KOPT-K1 (cell line): ENCODE results near the gene SMIM10L1.

ENCODE experiments used
- H3K27ac ChIP-seq: fragments of 200-600 bp; sonication (generic); 2 replicates; pipeline ENCODE4 v1.5.1; 2016; ENCODE audit warnings: antibody characterized with exemption, mild to moderate bottlenecking, low read depth, low read length; ENCODE audit not compliant: poor library complexity, severe bottlenecking
- H3K36me3 ChIP-seq: fragments of 200-600 bp; sonication (generic); 2 replicates; pipeline ENCODE4 v1.5.1; 2017; ENCODE audit warnings: antibody characterized with exemption, mild to moderate bottlenecking, low read length, moderate library complexity; ENCODE audit not compliant: insufficient read depth
- H3K9me3 ChIP-seq: fragments of 200-600 bp; sonication (generic); 2 replicates; pipeline ENCODE4 v1.5.1; 2017; ENCODE audit warnings: antibody characterized with exemption, low read length, mild to moderate bottlenecking; ENCODE audit not compliant: insufficient read depth, poor library complexity, severe bottlenecking

SMIM10L1 gene

DNA sequence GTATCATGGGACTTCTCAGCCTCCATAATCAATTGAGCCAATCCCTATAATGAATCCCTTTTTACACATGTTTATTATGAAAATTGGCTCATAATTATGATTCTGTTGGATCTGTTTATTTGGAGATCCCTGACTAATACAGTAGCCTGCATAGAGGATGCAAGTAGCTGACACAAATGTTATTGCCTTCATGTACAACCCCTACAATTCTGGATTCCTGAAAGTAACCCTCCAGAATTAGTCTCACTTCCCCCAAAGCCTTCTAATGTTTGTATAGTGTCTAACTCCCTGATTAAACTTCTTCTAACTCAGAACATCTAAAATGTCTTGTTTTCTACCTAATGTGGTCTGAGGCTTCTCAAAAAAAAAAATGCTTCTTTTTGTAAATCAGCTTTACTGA is 6.6 kb upstream of the SMIM10L1 start:
- Histone ChIP-seq H3K36me3 (peaks cover 89% of the 10 kb centered on the region), H3K9me3 (peaks cover 2% of the 10 kb centered on the region), H3K27ac (no peak overlapping the region)

DNA sequence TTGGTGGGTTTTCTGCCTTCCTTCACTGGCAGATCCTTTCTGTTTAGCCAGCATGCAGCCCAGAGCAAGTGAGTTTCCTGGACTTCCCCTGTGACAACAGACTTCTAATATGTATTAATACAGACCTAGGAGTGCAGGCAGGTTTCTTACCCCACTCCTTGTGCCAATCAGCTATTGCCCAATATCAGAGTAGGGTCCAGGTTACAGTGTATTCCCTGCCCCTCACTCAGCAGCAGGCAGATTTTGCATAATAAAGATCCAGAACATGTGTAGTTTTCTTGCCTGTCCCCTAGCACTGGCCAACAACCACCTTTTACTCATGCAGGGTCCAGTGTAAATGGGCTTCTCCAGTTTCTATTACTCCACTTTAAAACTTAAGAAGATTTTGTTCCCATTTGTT is 4.7 kb upstream of the SMIM10L1 start:
- Histone ChIP-seq H3K27ac (no peak overlapping the region), H3K9me3 (peaks cover 5% of the 10 kb centered on the region), H3K36me3 (peaks cover 78% of the 10 kb centered on the region)

DNA sequence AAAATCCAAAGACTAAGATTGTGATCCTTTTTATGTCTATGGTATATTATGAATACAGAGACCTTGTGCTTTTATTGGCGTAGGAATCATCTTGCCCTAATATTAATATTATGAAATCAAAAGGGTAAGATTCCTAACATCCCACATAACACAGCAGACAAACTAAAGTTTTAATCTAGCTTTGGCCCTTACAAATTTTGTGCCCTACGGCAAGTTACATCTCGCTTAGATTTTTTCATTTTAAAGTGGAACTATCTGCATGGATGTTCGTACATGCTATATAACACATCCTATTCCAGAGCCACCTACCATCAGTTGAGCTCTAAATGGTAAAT is 217 bp upstream of the SMIM10L1 start:
- peak overlapping the region; percentile 95 for H3K27ac ChIP-seq
- peaks cover 6% of the 10 kb centered on the region for H3K9me3 ChIP-seq
- peaks cover 65% of the 10 kb centered on the region for H3K36me3 ChIP-seq

DNA sequence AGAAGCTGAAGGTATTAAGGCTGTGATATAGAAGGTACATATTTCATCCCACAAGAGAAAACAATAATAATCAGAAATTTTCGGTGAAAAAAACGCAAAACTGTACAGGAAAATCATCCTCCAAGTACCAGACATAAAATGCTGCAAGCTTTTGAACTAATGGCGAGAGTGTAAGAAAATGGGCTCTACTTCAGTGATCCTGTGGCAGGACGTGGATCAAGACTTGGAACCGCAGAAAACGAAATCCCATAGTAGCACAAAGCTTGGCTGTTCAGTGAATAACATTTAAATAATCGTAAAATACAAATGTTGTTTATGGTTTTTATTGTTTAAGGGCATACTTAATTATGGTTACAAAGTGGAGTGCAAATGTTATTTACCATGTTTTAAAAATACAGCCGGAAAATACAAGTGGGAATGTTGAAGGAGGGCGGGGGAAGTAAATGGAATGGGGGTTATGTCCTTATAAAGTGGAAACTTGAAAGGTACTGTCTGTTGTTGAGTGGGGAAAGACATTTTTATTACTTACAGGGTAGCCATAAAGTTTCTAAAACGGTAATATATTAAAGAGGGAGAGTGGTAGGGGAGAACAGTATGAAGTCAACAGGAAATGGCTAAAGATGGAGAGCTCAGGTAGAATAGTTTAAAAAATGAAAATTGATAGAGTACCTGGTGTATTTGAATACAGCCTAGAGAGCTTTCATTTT is 1.1 kb downstream of the SMIM10L1 start:
- peaks cover 6% of the 10 kb centered on the region for H3K9me3 ChIP-seq
- peaks cover 58% of the 10 kb centered on the region for H3K36me3 ChIP-seq
- H3K27ac ChIP-seq = peak overlapping the region; percentile 95

DNA sequence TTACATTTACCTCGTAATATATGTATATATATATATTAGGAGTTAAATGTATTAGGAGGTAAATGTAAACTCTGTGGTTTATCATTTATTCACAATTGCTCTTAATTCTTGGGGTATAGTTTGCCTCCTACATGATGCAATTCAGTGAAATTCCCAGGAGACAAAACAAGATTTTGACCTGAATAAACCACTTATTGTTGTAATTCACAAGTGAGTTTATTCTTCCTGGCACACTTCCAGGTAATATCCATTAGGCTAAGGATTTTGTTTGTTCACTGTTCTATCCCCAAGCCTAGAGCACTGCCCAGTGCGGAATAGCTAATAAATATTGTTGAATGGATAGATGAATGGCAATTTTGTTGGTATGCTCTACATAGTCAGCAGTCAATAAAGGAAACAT is 3.0 kb downstream of the SMIM10L1 start:
- Histone ChIP-seq H3K36me3 (peaks cover 43% of the 10 kb centered on the region), H3K27ac (no peak overlapping the region), H3K9me3 (peaks cover 6% of the 10 kb centered on the region)

DNA sequence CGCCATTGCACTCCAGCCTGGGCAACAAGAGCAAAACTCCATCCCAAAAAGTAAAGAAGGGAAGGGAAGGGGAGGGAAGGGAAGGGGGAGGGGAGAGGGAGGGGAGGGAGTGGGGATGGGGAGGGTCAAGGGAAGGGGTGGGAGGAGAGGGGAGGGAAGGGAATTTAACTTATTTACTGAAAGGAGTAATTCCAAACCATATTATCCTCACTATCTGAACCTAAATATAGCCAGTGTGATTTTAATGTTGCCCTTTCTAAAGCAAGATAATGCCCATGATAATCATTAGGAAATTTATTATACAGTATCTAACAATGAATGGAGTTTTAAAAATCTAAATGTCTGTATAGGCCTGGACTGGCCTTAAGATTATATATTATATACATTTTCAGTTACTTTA is 7.3 kb downstream of the SMIM10L1 start:
- H3K36me3 ChIP-seq = peaks cover 25% of the 10 kb centered on the region
- H3K9me3 ChIP-seq = no peaks in the 10 kb centered on the region
- no peak overlapping the region for H3K27ac ChIP-seq

- no peak overlapping the region for H3K27ac ChIP-seq
- H3K36me3 ChIP-seq = no peaks in the 10 kb centered on the region
- no peaks in the 10 kb centered on the region for H3K9me3 ChIP-seq
Observed at GRCh38 chr12:11182529-11182928, 11.5 kb downstream of the SMIM10L1 start.

DNA sequence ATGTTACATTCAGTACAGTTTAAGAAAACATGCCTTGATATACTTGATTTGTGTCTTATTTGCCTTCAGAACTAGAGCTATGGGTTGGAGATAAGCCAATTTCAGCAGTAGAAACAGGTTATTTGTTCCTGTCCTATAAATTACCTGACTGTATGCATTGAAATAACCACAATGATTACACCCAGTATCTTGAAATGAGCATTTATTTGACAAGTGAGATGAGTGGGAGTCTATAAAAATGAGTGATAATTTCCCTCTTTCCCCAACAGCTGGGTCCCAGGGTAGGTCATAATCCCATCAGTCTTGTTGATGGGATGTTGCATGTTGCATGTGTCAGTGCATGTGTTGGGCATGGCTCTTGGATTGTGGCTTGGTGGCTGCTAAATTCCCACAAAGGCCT is 12.0 kb downstream of the SMIM10L1 start:
- no peaks in the 10 kb centered on the region for H3K36me3 ChIP-seq
- H3K27ac ChIP-seq = no peak overlapping the region
- no peaks in the 10 kb centered on the region for H3K9me3 ChIP-seq

GRCh38 chr12:11186837-11187236 is 15.8 kb downstream of the SMIM10L1 start, which contains the start of gene TAS2R42:
TAS2R42 (minus strand) TSS chr12:11186937; CDS start chr12:11186937, 0 bp downstream.
- Histone ChIP-seq H3K9me3 (no peaks in the 10 kb centered on the region), H3K27ac (no peak within 1 kb of the TSS), H3K36me3 (no peaks in the 10 kb centered on the region)

DNA sequence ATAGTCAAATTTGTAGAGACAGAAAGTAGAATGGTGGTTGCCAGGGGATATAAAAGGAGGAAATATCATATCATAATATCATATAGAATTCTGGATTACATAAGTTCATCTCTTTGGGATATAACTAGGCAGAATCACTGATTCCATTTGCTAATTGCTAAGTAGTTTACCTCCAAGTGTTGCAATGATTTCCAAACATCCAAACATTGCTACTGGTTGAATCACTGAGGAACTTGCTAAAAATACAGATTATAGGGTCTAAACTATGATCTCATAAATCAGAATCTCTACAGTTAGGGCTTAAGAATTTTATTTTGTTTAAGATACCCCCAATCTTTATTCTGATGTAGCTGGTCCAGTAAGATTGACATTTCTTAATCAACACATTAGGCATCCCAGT is 31.8 kb downstream of the SMIM10L1 start:
- H3K36me3 ChIP-seq = no peaks in the 10 kb centered on the region
- peaks cover 9% of the 10 kb centered on the region for H3K9me3 ChIP-seq
- no peak overlapping the region for H3K27ac ChIP-seq

DNA sequence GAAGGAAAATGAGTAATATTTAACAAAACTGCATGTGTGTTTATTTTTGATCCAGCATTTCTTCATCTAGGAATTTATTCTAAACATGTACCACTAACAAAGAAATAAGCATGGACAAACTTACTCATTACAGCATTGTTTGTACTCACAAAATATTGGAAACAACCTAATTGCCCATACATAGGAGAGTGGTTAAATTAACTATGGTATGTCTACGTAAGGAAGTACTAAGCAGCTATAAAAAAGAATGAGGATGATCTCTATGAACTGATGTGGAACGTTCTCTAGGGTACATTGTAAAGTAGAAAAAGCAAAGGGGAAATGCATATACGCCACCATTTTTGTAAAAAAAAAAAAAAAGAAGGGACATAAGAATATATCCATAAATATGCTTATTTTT is 33.2 kb downstream of the SMIM10L1 start:
- Histone ChIP-seq H3K9me3 (peaks cover 9% of the 10 kb centered on the region), H3K27ac (no peak overlapping the region), H3K36me3 (no peaks in the 10 kb centered on the region)

DNA sequence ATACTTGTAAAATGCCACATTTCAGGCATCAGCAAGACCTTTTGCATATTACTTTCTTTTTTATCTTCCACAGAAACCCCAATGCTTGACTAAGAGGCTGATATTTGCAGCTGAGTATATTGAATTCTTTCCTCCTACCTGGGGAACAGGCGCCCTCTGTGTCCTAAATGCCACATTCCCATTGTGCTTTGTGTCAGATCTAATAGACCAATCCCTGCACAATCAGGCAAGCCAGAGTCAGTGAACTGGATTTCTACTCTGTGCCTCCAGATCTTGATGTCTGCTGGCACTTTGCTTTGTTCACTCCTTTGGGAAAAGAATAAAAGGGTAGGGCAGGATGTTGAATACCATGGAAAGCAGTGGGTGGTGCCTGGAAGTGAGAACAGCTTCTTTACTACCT is 38.1 kb downstream of the SMIM10L1 start:
- Histone ChIP-seq H3K9me3 (peaks cover 4% of the 10 kb centered on the region), H3K27ac (no peak overlapping the region), H3K36me3 (no peaks in the 10 kb centered on the region)
